GM19193 (cell line): ENCODE results near the gene PRELID3B.

Experiments used
- POLR2A ChIP-seq: IDR thresholded peaks from 4 replicates; pipeline ENCODE4 v1.6.1; 2011; ENCODE audit not compliant: insufficient read depth, insufficient read length; ENCODE audit errors: extremely low read depth

PRELID3B gene

GRCh38 chr20:59064214-59064722 is 21.7 kb upstream of the PRELID3B start:
- no peak for TF ChIP-seq POLR2A

GRCh38 chr20:59063358-59064213 is 21.0 kb upstream of the PRELID3B start:
- TF ChIP-seq POLR2A = no peak

GRCh38 chr20:59062081-59062480 is 19.5 kb upstream of the PRELID3B start:
- no peak for TF ChIP-seq POLR2A

- TF ChIP-seq POLR2A = no peak
Observed at GRCh38 chr20:59055302-59055701, 12.7 kb upstream of the PRELID3B start.

- TF ChIP-seq POLR2A = no peak
Observed at GRCh38 chr20:59051666-59052185, 9.1 kb upstream of the PRELID3B start.

GRCh38 chr20:59050437-59050836 is 7.9 kb upstream of the PRELID3B start:
- no peak for TF ChIP-seq POLR2A

GRCh38 chr20:59048681-59049030 is 6.1 kb upstream of the PRELID3B start:
- no peak for TF ChIP-seq POLR2A

- TF ChIP-seq POLR2A = no peak
Observed at GRCh38 chr20:59047938-59048680, 5.5 kb upstream of the PRELID3B start.

GRCh38 chr20:59046862-59047261 is 4.3 kb upstream of the PRELID3B start:
- TF ChIP-seq POLR2A = no peak

GRCh38 chr20:59044796-59045195 is 2.2 kb upstream of the PRELID3B start:
- TF ChIP-seq POLR2A = no peak

GRCh38 chr20:59044295-59044694 is 1.7 kb upstream of the PRELID3B start:
- TF ChIP-seq POLR2A = no peak

- TF ChIP-seq POLR2A = no peak
Observed at GRCh38 chr20:59043698-59044097, 1.1 kb upstream of the PRELID3B start.

- peak; percentile 90 for TF ChIP-seq POLR2A
Observed at GRCh38 chr20:59042796-59043631, 428 bp upstream of the PRELID3B start.

GRCh38 chr20:59040667-59041066 is 1.9 kb downstream of the PRELID3B start:
- no peak for TF ChIP-seq POLR2A

GRCh38 chr20:59039233-59039632 is 3.4 kb downstream of the PRELID3B start:
- no peak for TF ChIP-seq POLR2A
